Pancreas (tissue), 10 donors: ENCODE measurements around the gene PROSER1. TPM values are rescaled to one million over a fixed set of nuclear protein-coding genes. Genes with fewer than 3 reads are reported as not detected.

ENCODE experiments used
- ATAC-seq, 4 donors: fragments of 200-7000 bp; cut with Tn5 transposase; one replicate each; pipeline versions ENCODE4 v1.8.0 to v1.9.1; 2020; ENCODE audit warnings: mild to moderate bottlenecking in 4 of 4, moderate library complexity in 4 of 4
- DNase-seq, 6 donors: peaks; one replicate each; pipeline ENCODE4 v3.0.0-alpha.2; 2020
- FAIRE-seq: peaks from 2 replicates; lab custom pipeline; 2012; peaks lifted over from hg19 to GRCh38; lab: Jason Lieb, UNC
- H3K27ac ChIP-seq, 4 donors: fragments of 200-600 bp; sonication (generic); 1 replicate in 3 of 4; 2 replicates in 1 of 4; pipeline versions ENCODE4 v1.5.0 to v1.8.0; 2020
- H3K27me3 ChIP-seq, 4 donors: fragments of 200-600 bp; one replicate each; pipeline ENCODE4 v1.8.0; 2021
- H3K36me3 ChIP-seq, 3 donors: fragments of 200-600 bp; sonication (generic) in 1 of 3; one replicate each; pipeline versions ENCODE4 v1.5.0 to v1.8.0; 2020 to 2021
- H3K4me1 ChIP-seq, 3 donors: fragments of 200-600 bp; one replicate each; pipeline ENCODE4 v1.8.0; 2021
- H3K4me3 ChIP-seq, 4 donors: fragments of 200-600 bp; sonication (generic) in 2 of 4; one replicate each; pipeline versions ENCODE4 v1.5.0 to v1.8.0; 2020 to 2021
- H3K9me3 ChIP-seq, 4 donors: fragments of 200-600 bp; one replicate each; pipeline ENCODE4 v1.8.0; 2021
- WGBS, 2 donors: extraction: QIAGEN DNeasy Blood & Tissue Kit; methylation state at CpG; one replicate each; pipeline ENCODE4 v1.1.7; 2013; 5-methylcytosine and 5-hydroxymethylcytosine counted together
- intact Hi-C, 3 donors: fragments of 100-400 bp; cut with DNase I; formaldehyde crosslinking; loops; one replicate each; pipeline versions ENCODE4 v1.11.1 to v1.14.2; 2022
- polyA plus RNA-seq, 2 donors: library from polyadenylated mRNA; stranded (reverse); fragments of 200-250 nt; gene quantifications; one replicate each; pipeline ENCODE4 v1.2.3, GENCODE V29; 2013
- total RNA-seq, 6 donors: library from RNA; stranded (reverse); fragmentation: NEBNext Ultra II Directional in 4 of 6; extraction: Animal tissue kit (Norgen Biotek cat#: 25700) in 4 of 6; gene quantifications; one replicate each; pipeline versions ENCODE4 v1.2.1 to v1.2.4, GENCODE V29; 2021 to 2023
- TF ChIP-seq, protein P1 (sequence below), 4 donors: fragments of 200-600 bp; sonication (generic) in 3 of 4; IDR thresholded peaks; one replicate each; pipeline versions ENCODE4 v1.5.0 to v1.8.0; 2021; ENCODE audit warnings: antibody characterized with exemption in 4 of 4
- donor health status: healthy with polysubstance abuse.
- donor health status: DM: no; HTN: no; CAD: no; lungs with moderate emphysema.
- donor health status: DM: no; HTN: no; CAD: no.
- donor health status: control.
- donor health status: control.
- donor health status: Bipolar disorder and iron deficiency.
- donor health status: DM: yes; HTN: yes; CAD: no.
- donor health status: DM: no; HTN: no; CAD: no.
- donor health status: DM: no; HTN: no; CAD: no.
- donor health status: DM: yes; HTN: yes; CAD: no.

PROSER1 gene
- total and polyA plus RNA-seq, 8 donors, result 10.9 to 21.6 (median 17.9) TPM

DNA sequence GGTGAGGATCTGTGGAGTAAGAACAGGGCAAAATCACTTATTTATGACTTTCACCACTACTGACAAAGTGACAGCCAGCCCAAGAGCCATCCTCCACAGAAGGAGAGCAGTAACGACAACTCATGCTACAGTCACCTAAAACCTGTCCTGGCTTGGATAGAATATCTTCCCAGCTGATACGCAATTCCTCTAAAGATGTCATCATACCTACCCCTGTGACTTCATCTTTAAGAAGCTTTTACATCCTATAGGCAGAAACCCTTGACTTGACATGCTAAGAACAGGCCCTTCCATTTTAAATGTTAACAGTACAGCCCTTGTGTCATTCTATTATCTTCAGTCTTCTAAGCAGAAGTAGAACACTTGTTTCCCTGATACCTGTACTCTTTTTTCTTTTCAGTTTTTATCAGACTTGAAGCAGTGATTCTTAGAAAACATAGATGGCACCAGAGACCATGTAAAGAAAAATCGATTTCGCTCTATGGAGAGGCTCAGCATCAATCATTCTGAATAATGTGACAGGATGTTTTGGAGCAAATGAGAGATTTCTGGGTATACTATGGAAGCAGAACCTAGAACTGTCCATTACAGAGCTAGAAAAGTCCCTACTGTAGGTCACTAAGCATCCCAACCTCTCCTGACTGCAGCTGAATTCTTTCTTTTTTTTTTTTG, 67.4 kb downstream of the PROSER1 start:
- 61 to 68% methylated on average over 4 of the region's 4 CpGs for WGBS, 2 donors
- Histone ChIP-seq H3K4me3 (no peak overlapping the region), H3K27ac (no peak overlapping the region), H3K36me3 (no peaks in the 10 kb centered on the region), H3K9me3 (no peaks in the 10 kb centered on the region), H3K27me3 (no peaks in the 10 kb centered on the region), H3K4me1 (peaks cover 0 to 5% (median 0%) of the 10 kb centered on the region in 3 donors)
- DNase-seq (no peak), ATAC-seq (no peak), FAIRE-seq (no peak)
- TF ChIP-seq, protein P1, sequence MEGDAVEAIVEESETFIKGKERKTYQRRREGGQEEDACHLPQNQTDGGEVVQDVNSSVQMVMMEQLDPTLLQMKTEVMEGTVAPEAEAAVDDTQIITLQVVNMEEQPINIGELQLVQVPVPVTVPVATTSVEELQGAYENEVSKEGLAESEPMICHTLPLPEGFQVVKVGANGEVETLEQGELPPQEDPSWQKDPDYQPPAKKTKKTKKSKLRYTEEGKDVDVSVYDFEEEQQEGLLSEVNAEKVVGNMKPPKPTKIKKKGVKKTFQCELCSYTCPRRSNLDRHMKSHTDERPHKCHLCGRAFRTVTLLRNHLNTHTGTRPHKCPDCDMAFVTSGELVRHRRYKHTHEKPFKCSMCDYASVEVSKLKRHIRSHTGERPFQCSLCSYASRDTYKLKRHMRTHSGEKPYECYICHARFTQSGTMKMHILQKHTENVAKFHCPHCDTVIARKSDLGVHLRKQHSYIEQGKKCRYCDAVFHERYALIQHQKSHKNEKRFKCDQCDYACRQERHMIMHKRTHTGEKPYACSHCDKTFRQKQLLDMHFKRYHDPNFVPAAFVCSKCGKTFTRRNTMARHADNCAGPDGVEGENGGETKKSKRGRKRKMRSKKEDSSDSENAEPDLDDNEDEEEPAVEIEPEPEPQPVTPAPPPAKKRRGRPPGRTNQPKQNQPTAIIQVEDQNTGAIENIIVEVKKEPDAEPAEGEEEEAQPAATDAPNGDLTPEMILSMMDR (IDR thresholded peaks at IDR 0.05), result no peak
- intact Hi-C loops, result no loop called here

DNA sequence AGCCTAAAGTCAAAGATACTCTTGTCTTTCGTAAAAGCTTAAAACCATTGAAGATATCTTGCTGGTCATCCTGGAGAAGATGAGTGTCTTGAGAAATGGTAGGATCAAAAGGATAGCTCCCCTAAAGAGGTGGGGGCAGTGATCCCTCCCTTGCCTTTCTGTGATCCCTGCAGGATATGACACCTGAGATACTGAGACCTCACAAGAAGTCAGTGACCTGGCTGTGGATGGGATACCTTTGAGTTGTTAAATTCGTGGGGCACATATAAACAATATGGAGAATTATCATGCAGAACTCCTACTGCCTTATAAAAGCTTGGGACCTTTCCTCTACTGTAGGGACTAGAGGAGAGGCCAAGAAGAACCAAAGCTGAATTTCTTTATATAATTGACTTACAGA, 68.7 kb downstream of the PROSER1 start:
- Histone ChIP-seq H3K9me3 (no peaks in the 10 kb centered on the region), H3K27me3 (no peaks in the 10 kb centered on the region), H3K4me1 (no peaks in the 10 kb centered on the region), H3K36me3 (no peaks in the 10 kb centered on the region), H3K27ac (no peak overlapping the region), H3K4me3 (no peak overlapping the region)
- ATAC-seq (no peak), DNase-seq (no peak), FAIRE-seq (no peak)
- intact Hi-C loops, result no loop called here
- 50 to 54% methylated on average over 2 of the region's 2 CpGs for WGBS, 2 donors
- TF ChIP-seq, protein P1 (IDR thresholded peaks at IDR 0.05), result no peak

DNA sequence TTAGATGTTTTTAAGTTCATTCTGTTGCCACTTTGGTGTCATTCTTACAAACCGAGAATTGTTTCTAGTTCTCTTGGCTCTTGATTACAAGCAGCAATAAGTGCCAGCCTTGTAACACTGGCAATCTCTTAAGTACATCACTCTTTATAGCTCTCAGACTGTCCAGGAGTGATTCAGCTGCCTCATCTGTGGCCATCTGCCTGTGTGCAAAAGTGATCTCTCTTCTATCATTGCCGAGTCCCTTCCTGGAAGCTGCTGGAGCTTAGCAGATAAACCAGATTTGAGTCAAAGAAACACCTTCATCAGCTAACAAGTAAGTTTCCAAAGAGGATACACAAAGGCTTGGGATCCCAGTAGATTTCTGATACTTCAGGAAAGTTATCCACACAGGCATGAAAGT, 70.4 kb downstream of the PROSER1 start:
- Histone ChIP-seq H3K27ac (no peak overlapping the region), H3K27me3 (no peaks in the 10 kb centered on the region), H3K4me1 (no peaks in the 10 kb centered on the region), H3K4me3 (no peak overlapping the region), H3K9me3 (no peaks in the 10 kb centered on the region), H3K36me3 (no peaks in the 10 kb centered on the region)
- TF ChIP-seq, protein P1 (IDR thresholded peaks at IDR 0.05), result no peak
- WGBS, 2 donors, result 48 to 67% methylated on average over 2 of the region's 2 CpGs
- DNase-seq, result no peak
- intact Hi-C loops, result no loop called here
- no peak for FAIRE-seq
- ATAC-seq, result no peak

DNA sequence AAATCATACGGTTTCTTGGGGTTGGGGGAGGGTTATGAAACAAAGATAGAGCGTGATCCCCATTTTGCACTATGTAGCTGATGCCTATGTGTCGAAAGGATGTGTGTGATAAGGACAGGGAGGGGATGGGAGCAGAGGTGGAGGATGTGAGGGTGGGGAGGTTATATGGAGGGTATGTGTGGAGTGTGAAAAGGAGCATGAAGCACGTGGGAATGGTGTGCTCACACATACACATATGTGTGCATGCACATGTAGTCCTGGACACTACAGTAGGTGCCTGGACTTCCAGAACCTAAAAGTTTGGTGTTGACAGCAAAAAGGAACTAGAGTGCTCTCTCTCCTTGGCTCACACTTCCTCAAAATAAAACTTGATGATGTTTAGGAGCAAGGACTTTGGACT, 72.6 kb downstream of the PROSER1 start:
- FAIRE-seq (no peak), DNase-seq (no peak), ATAC-seq (no peak)
- Histone ChIP-seq H3K27me3 (no peaks in the 10 kb centered on the region), H3K9me3 (no peaks in the 10 kb centered on the region), H3K4me1 (no peaks in the 10 kb centered on the region), H3K27ac (no peak overlapping the region), H3K4me3 (no peak overlapping the region), H3K36me3 (no peaks in the 10 kb centered on the region)
- TF ChIP-seq, protein P1 (IDR thresholded peaks at IDR 0.05), result no peak
- intact Hi-C loops, result no loop called here
- 73 to 82% methylated on average over 4 of the region's 4 CpGs for WGBS, 2 donors

DNA sequence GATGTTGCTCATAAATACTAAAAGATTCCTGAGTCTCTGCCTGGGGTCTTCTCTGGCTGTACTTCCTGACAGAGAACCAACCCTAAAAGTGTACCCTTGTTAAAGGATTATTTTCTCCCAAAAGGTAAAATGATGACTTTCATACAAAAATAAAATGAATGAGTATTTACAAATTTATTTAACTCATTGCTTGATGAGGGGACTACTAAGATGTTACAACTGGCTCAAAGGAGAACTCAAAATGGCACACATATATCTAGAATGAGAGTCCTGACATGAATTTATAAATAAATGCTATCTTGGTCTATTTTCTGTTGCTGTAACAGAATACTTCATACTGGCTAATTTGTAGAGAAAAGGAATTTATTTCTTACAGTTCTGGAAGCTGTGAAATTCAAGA, 77.7 kb downstream of the PROSER1 start:
- TF ChIP-seq, protein P1 (IDR thresholded peaks at IDR 0.05), result no peak
- FAIRE-seq (no peak), ATAC-seq (no peak), DNase-seq (no peak)
- no peak overlapping the region for H3K4me3 ChIP-seq
- H3K27me3 ChIP-seq, result no peaks in the 10 kb centered on the region
- intact Hi-C loops, result no loop called here
- H3K9me3 ChIP-seq, result no peaks in the 10 kb centered on the region
- no peaks in the 10 kb centered on the region for H3K4me1 ChIP-seq
- H3K27ac ChIP-seq, result no peak overlapping the region
- H3K36me3 ChIP-seq, result no peaks in the 10 kb centered on the region
